ENCODE data around the gene CFAP298.
"Not testable (repeated sequence)": the region's sequence is repeated elsewhere in the genome, so short reads cannot be mapped to it uniquely, and the experiment has no call there.

The CFAP298 gene

DNA sequence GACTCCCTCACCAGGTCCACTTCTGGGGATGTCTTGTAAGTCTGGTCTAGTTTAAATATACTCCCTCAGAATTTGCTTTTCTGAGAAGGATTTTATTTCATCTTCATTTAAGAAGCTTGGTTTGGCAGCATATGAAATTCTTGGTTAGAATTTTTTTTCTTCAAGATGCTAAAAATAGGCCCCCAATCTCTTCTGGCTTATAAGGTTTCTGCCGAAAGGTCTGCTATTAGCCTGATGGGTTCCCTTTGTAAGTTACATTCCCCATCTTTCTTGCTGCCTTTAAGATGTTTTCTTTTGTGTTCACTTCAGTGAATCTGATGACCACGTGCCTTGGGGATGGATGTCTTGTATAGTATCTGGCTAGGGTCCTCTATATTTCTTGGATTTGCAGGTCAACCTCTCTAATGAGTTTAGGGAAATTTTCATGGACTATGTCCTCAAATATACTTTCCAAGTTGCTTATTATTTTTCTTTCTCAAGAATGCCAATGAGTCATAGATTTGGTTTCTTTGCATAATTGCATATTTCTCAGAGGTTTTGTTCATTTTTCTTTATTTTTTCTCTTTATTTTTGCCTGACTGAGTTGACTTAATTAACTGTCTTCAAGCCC lies 46.2 kb downstream of the CFAP298 start:
- peaks cover 14% of the 10 kb centered on the region for H3K9me3 Mint-ChIP-seq
- H3K4me3 Mint-ChIP-seq = no peak overlapping the region
- no peaks in the 10 kb centered on the region for H3K36me3 Mint-ChIP-seq (ENCODE audit: low read depth)
- H3K27me3 Mint-ChIP-seq (ENCODE audit: low read depth) = peaks cover 13% of the 10 kb centered on the region
- no peak overlapping the region for H3K27ac Mint-ChIP-seq
- peaks cover 13% of the 10 kb centered on the region for H3K4me1 Mint-ChIP-seq (ENCODE audit: low read depth)

- no peaks in the 10 kb centered on the region for H3K4me1 Mint-ChIP-seq (ENCODE audit: low read depth)
Observed at GRCh38 chr21:32562915-32563314, 49.3 kb downstream of the CFAP298 start.

GRCh38 chr21:32562426-32562825 lies 49.8 kb downstream of the CFAP298 start:
- Mint-ChIP-seq H3K27ac (no peak overlapping the region), H3K36me3 (ENCODE audit: low read depth) (no peaks in the 10 kb centered on the region), H3K4me3 (no peak overlapping the region)

More at GRCh38 chr21:32562915-32563314, 49.3 kb downstream of the CFAP298 start:
- H3K9me3 Mint-ChIP-seq = peaks cover 14% of the 10 kb centered on the region
- H3K27ac Mint-ChIP-seq = no peak overlapping the region
- no peak overlapping the region for H3K4me3 Mint-ChIP-seq
- H3K36me3 Mint-ChIP-seq (ENCODE audit: low read depth) = no peaks in the 10 kb centered on the region
- H3K27me3 Mint-ChIP-seq (ENCODE audit: low read depth) = peaks cover 13% of the 10 kb centered on the region

GRCh38 chr21:32561476-32561875 lies 50.7 kb downstream of the CFAP298 start:
- H3K4me1 Mint-ChIP-seq (ENCODE audit: low read depth); H3K36me3 Mint-ChIP-seq (ENCODE audit: low read depth); H3K4me3 Mint-ChIP-seq; H3K27ac Mint-ChIP-seq: not testable (repeated sequence)
- peaks cover 14% of the 10 kb centered on the region for H3K9me3 Mint-ChIP-seq
- H3K27me3 Mint-ChIP-seq (ENCODE audit: low read depth) = peaks cover 13% of the 10 kb centered on the region

More at GRCh38 chr21:32562426-32562825, 49.8 kb downstream of the CFAP298 start:
- no peaks in the 10 kb centered on the region for H3K4me1 Mint-ChIP-seq (ENCODE audit: low read depth)
- H3K9me3 Mint-ChIP-seq = peaks cover 14% of the 10 kb centered on the region
- H3K27me3 Mint-ChIP-seq (ENCODE audit: low read depth) = peaks cover 13% of the 10 kb centered on the region

DNA sequence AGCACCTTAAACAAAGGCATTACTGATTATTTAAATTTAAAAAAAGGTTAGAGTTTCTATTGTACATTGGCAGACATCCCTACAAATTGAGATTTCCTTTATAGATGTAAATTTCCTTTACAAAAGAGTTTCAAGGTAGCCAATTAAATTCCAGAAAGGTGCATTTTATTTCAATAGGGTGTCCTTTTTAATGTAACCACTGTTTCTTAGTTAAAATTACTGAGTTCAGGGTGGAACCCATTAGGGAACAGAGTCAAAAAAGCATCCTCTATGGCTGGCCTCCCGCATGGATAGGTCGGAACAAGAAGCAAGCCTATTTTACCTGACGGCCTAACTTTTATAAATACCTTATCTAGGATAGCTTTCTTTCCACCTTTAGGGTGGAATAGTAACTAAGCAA lies 51.3 kb downstream of the CFAP298 start:
- Mint-ChIP-seq H3K36me3 (ENCODE audit: low read depth) (no peaks in the 10 kb centered on the region), H3K4me1 (ENCODE audit: low read depth) (no peaks in the 10 kb centered on the region), H3K9me3 (peaks cover 14% of the 10 kb centered on the region), H3K27ac (no peak overlapping the region), H3K27me3 (ENCODE audit: low read depth) (peaks cover 13% of the 10 kb centered on the region), H3K4me3 (no peak overlapping the region)

- no peak overlapping the region for H3K4me3 Mint-ChIP-seq
- no peaks in the 10 kb centered on the region for H3K27me3 Mint-ChIP-seq (ENCODE audit: low read depth)
- H3K4me1 Mint-ChIP-seq (ENCODE audit: low read depth) = no peaks in the 10 kb centered on the region
- no peak overlapping the region for H3K27ac Mint-ChIP-seq
- no peaks in the 10 kb centered on the region for H3K36me3 Mint-ChIP-seq (ENCODE audit: low read depth)
- H3K9me3 Mint-ChIP-seq = no peaks in the 10 kb centered on the region
Observed at GRCh38 chr21:32559006-32559610, 53.1 kb downstream of the CFAP298 start.

GRCh38 chr21:32558106-32558505 lies 54.1 kb downstream of the CFAP298 start:
- H3K4me1 Mint-ChIP-seq (ENCODE audit: low read depth) = no peaks in the 10 kb centered on the region

GRCh38 chr21:32554832-32555638 lies 57.1 kb downstream of the CFAP298 start:
- Mint-ChIP-seq H3K4me3 (no peak overlapping the region), H3K27ac (no peak overlapping the region), H3K36me3 (ENCODE audit: low read depth) (no peaks in the 10 kb centered on the region), H3K4me1 (ENCODE audit: low read depth) (no peaks in the 10 kb centered on the region), H3K9me3 (no peaks in the 10 kb centered on the region), H3K27me3 (ENCODE audit: low read depth) (peaks cover 3% of the 10 kb centered on the region)

More at GRCh38 chr21:32558106-32558505, 54.1 kb downstream of the CFAP298 start:
- no peaks in the 10 kb centered on the region for H3K36me3 Mint-ChIP-seq (ENCODE audit: low read depth)
- no peak overlapping the region for H3K4me3 Mint-ChIP-seq
- H3K27ac Mint-ChIP-seq = no peak overlapping the region
- H3K27me3 Mint-ChIP-seq (ENCODE audit: low read depth) = no peaks in the 10 kb centered on the region
- H3K9me3 Mint-ChIP-seq = no peaks in the 10 kb centered on the region

DNA sequence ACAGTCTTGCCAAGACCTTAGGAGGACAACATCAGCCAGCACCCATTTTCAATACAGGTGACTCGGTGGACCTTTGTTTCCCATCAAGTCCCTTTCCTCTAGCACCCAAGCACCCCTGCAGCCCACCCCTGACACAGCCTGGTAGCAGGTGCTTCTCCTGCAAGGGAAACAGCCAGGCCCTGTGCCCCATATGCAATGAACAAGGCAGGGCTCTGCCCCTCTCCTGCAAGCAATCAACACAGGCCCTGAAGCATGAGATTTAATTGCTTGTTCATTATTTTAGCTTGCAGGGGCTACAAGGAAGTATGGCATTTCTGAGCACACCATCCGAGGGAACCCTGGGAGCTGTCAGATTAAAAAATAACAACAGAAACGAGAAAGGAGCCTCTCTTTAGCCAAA lies 62.3 kb downstream of the CFAP298 start:
- no peaks in the 10 kb centered on the region for H3K9me3 Mint-ChIP-seq
- H3K36me3 Mint-ChIP-seq (ENCODE audit: low read depth) = no peaks in the 10 kb centered on the region
- no peaks in the 10 kb centered on the region for H3K4me1 Mint-ChIP-seq (ENCODE audit: low read depth)
- no peak overlapping the region for H3K4me3 Mint-ChIP-seq
- no peak overlapping the region for H3K27ac Mint-ChIP-seq
- peaks cover 9% of the 10 kb centered on the region for H3K27me3 Mint-ChIP-seq (ENCODE audit: low read depth)

- no peaks in the 10 kb centered on the region for H3K9me3 Mint-ChIP-seq
- peaks cover 9% of the 10 kb centered on the region for H3K27me3 Mint-ChIP-seq (ENCODE audit: low read depth)
- no peak overlapping the region for H3K27ac Mint-ChIP-seq
- no peaks in the 10 kb centered on the region for H3K36me3 Mint-ChIP-seq (ENCODE audit: low read depth)
- H3K4me1 Mint-ChIP-seq (ENCODE audit: low read depth) = no peaks in the 10 kb centered on the region
- no peak overlapping the region for H3K4me3 Mint-ChIP-seq
Observed at GRCh38 chr21:32549440-32549839, 62.7 kb downstream of the CFAP298 start.
